Adrenal gland (tissue), 5 donors: ENCODE data around the gene GBF1.

Experiments used
- POLR2A ChIP-seq, 2 donors: fragments of 450-650 bp; IDR thresholded peaks; one replicate each; pipeline ENCODE4 v1.6.1; 2017; ENCODE audit warnings: antibody characterized with exemption in 2 of 2, mild to moderate bottlenecking in 2 of 2, moderate library complexity in 1 of 2
- TF ChIP-seq, protein P1 (sequence below), 6 experiments: fragments of 450-650 bp in 4 of 6; fragments of 200-600 bp in 2 of 6; sonication (generic) in 1 of 6; IDR thresholded peaks; 1 replicate in 5 of 6; 2 replicates in 1 of 6; pipeline versions ENCODE4 v1.5.1 to v1.8.0; 2016 to 2021; ENCODE audit warnings: antibody characterized with exemption in 6 of 6, mild to moderate bottlenecking in 2 of 6, moderate library complexity in 1 of 6
- donor health status: DM: no; HTN: no; CAD: no.

DNA sequence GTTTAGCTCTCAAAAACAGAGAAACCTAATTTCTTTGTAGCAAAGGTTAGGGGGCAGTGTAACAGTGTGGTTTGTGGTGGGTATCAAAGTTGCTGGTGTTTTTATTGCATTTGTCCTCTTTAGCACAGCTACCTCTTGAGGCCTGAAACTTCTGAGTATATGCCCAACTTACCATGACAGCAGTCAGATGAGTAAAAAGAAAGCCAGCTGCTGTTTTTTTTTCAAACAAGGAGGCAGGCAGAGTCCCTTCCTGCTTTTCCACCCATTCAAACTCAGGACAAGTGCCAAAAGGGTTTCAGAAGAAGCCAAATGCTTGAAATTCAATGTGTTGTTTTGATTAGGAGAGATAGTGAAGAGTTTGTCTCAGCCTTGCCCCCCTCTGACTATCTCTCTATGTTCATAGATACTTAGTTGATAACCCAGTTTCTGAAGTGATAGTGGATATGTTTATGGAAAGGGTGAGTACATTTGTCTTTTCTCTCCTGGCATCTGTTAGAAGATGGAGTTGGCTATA lies 23.1 kb downstream of the GBF1 start:
- TF ChIP-seq, protein P1, sequence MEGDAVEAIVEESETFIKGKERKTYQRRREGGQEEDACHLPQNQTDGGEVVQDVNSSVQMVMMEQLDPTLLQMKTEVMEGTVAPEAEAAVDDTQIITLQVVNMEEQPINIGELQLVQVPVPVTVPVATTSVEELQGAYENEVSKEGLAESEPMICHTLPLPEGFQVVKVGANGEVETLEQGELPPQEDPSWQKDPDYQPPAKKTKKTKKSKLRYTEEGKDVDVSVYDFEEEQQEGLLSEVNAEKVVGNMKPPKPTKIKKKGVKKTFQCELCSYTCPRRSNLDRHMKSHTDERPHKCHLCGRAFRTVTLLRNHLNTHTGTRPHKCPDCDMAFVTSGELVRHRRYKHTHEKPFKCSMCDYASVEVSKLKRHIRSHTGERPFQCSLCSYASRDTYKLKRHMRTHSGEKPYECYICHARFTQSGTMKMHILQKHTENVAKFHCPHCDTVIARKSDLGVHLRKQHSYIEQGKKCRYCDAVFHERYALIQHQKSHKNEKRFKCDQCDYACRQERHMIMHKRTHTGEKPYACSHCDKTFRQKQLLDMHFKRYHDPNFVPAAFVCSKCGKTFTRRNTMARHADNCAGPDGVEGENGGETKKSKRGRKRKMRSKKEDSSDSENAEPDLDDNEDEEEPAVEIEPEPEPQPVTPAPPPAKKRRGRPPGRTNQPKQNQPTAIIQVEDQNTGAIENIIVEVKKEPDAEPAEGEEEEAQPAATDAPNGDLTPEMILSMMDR (IDR thresholded peaks at IDR 0.05) = no peak
- TF ChIP-seq POLR2A (IDR thresholded peaks at IDR 0.05) = no peak
